AG09309 (cell line): ENCODE data around the gene WNT9A.

Experiments used
- DNase-seq: peaks from one replicate; pipeline ENCODE4 v3.0.0-alpha.2; 2010; ENCODE audit warnings: low read depth
- H3K4me3 ChIP-seq: 2 replicates; pipeline ENCODE4 v1.5.1; 2011; ENCODE audit warnings: mild to moderate bottlenecking, low read depth, low read length, moderate library complexity; ENCODE audit not compliant: control insufficient read depth
- TF ChIP-seq, protein P1 (sequence below): IDR thresholded peaks from 2 replicates; pipeline ENCODE4 v1.5.1; 2011; ENCODE audit warnings: mild to moderate bottlenecking, low read depth, low read length, inconsistent platforms; ENCODE audit not compliant: insufficient read depth, control insufficient read depth; ENCODE audit errors: missing control alignments

WNT9A gene

DNA sequence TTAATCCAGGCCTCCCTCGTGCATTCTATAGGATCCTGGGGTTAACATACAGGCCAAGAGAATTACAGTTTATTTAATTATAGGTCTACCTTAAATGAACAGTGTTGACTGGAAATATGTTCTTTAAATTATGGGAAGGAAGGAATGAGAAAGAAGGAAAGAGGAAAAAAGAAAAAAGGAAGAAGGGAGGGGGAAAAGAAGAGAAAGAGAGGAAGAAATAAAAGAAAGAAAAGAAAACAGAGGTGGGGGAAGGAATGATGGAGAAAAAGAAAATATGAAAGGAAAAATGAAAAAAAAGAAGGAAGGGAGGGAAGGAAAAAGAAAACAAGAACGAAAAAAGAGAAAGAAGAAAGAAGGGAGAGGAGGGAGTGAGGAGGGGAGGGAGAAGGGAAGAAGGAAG, 38.5 kb downstream of the WNT9A start:
- TF ChIP-seq, protein P1, sequence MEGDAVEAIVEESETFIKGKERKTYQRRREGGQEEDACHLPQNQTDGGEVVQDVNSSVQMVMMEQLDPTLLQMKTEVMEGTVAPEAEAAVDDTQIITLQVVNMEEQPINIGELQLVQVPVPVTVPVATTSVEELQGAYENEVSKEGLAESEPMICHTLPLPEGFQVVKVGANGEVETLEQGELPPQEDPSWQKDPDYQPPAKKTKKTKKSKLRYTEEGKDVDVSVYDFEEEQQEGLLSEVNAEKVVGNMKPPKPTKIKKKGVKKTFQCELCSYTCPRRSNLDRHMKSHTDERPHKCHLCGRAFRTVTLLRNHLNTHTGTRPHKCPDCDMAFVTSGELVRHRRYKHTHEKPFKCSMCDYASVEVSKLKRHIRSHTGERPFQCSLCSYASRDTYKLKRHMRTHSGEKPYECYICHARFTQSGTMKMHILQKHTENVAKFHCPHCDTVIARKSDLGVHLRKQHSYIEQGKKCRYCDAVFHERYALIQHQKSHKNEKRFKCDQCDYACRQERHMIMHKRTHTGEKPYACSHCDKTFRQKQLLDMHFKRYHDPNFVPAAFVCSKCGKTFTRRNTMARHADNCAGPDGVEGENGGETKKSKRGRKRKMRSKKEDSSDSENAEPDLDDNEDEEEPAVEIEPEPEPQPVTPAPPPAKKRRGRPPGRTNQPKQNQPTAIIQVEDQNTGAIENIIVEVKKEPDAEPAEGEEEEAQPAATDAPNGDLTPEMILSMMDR = no peak
- no peak for DNase-seq
- H3K4me3 ChIP-seq = no peak overlapping the region

GRCh38 chr1:227908359-227908758, 39.4 kb downstream of the WNT9A start:
- H3K4me3 ChIP-seq = no peak overlapping the region
- TF ChIP-seq, protein P1 = no peak
- DNase-seq = no peak

- no peak for DNase-seq
- no peak overlapping the region for H3K4me3 ChIP-seq
- TF ChIP-seq, protein P1 = no peak
Observed at GRCh38 chr1:227907439-227908015, 40.2 kb downstream of the WNT9A start.

DNA sequence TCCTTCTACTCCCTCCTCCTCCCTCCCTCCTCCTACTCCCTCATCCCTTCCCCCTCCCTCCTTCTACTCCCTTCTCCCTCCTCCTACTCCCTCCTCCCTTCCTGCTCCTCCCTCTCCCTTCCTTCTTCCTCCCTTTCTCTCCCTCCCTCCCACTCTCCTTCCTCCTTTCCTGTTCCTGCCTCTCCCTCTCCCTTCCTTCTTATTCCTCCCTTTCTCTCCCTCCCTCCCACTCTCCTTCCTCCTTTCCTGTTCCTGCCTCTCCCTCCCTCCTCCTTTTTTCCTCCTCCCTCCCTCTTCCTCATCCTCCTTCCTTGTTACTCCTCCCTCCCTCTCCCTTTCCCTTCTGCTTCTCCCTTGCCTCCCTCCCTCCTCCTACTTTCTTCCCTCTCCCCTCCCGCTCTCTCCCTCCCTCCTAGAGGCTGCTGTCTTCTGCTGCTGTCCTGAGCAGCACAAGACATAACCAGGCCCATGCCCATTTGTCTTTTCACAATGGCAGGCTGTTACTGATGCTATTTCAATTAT, 41.1 kb downstream of the WNT9A start:
- no peak for DNase-seq
- TF ChIP-seq, protein P1 = no peak

GRCh38 chr1:227905573-227906487, 41.9 kb downstream of the WNT9A start:
- TF ChIP-seq, protein P1 = no peak
- H3K4me3 ChIP-seq = no peak overlapping the region
- no peak for DNase-seq

More for the DNA sequence above, 41.1 kb downstream of the WNT9A start:
- H3K4me3 ChIP-seq = no peak overlapping the region

DNA sequence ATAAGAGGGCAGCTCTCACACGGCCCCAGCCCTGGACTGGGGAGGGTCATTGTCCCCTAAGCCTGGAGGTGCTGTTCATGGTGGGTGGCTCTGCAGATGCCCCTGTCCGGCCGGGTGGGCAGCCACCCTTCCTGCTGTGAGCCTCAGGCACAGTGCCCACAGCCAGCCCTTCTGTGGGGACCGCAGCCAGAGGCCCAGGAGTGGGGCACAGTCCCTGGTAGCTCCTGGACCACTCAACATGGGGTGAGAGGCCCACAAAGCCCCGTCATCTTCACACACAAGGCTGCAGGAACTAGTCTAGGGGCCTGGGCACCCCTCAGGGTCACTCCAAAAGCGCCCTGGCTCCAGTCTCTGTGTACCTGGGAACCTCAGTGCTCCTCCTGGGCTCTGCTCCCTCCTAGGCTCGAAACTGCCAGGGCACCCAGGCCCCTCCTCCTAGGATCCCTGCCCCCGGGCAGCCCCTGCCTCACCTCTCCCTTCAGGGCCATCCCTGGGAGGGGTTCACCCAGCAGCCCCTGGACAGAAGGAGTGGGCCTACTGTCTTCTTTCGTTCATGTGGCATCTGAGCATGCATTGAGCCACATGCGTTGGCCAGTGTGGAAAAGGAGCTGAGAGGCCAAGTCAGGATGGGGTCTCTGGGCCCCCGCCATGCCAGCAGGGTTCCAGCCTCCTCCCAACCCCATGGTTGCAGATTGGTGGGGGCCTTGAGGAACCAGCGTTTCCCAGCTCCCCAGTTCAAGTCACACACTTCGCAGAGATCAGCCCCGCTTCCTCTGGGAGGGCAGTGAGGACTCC, 43.0 kb downstream of the WNT9A start:
- TF ChIP-seq, protein P1 = no peak

More for the DNA sequence above, 43.0 kb downstream of the WNT9A start:
- no peak overlapping the region for H3K4me3 ChIP-seq
- no peak for DNase-seq
